HCT116 (cell line): Measurements from ENCODE around the gene NDUFS2.

Experiments
- EGR1 ChIP-seq: IDR thresholded peaks from 2 replicates; pipeline ENCODE4 v1.6.1; 2012; ENCODE audit warnings: low read depth
- EZH2 ChIP-seq: fragments of 200-600 bp; sonication (generic); IDR thresholded peaks from 2 replicates; pipeline ENCODE4 v1.6.1; 2017; ENCODE audit warnings: antibody characterized with exemption, mixed run types
- EZH2phosphoT487 ChIP-seq: fragments of 200-600 bp; IDR thresholded peaks from 2 replicates; pipeline ENCODE4 v1.6.1; 2018; ENCODE audit warnings: antibody characterized with exemption, borderline replicate concordance
- FOSL1 ChIP-seq: IDR thresholded peaks from 2 replicates; pipeline ENCODE4 v1.6.1; 2012; ENCODE audit warnings: low read depth
- POLR2A ChIP-seq: IDR thresholded peaks from 2 replicates; pipeline ENCODE4 v1.7.0; 2011; ENCODE audit warnings: borderline replicate concordance; ENCODE audit not compliant: insufficient read depth, insufficient read length; ENCODE audit errors: extremely low read depth
- SP1 ChIP-seq: IDR thresholded peaks from 2 replicates; pipeline ENCODE4 v1.6.1; 2012; ENCODE audit warnings: low read depth
- ZNF274 ChIP-seq: fragments of 200-500 bp; sonication (Bioruptor generic); IDR thresholded peaks from 2 replicates; pipeline ENCODE4 v1.6.1; 2014; ENCODE audit warnings: mild to moderate bottlenecking, low read depth, low read length, inconsistent platforms
- TF ChIP-seq, protein P1 (sequence below), 3 experiments: fragments of 200-600 bp in 1 of 3; sonication (generic) in 1 of 3; IDR thresholded peaks in 2 of 3; conservative IDR thresholded peaks in 1 of 3; 2 replicates each; pipeline ENCODE4 v1.5.1; 2012 to 2017; ENCODE audit warnings: low read depth in 2 of 3, low read length in 2 of 3, antibody characterized with exemption in 1 of 3, borderline replicate concordance in 1 of 3, control low read depth in 1 of 3, mild to moderate bottlenecking in 1 of 3, mixed read lengths in 1 of 3, mixed run types in 1 of 3, moderate library complexity in 1 of 3; ENCODE audit not compliant: insufficient read depth in 1 of 3

DNA sequence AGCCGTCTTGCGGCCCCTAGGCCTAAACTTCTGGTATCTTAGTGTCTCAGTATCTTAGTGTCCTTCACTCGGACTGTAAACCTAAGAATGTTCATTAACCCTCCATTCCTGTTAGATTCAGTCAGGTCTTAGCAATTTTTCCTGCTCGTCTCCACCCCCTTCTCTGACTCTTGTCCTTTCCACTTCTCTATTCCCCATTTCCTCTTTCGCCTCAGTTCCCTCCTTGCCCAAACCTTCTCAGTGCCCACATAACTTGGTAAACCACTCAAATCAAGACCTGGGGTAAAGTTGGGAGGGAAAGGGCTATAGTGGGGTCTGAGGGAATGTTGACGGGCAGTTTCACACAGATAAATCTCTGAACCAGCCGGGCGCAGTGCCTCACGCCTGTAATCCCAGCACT lies 12.2 kb downstream of the NDUFS2 start:
- TF ChIP-seq SP1 (no peak), ZNF274 (no peak), EZH2phosphoT487 (no peak), POLR2A (no peak), EGR1 (no peak), FOSL1 (no peak), EZH2 (no peak)
- TF ChIP-seq, protein P1, sequence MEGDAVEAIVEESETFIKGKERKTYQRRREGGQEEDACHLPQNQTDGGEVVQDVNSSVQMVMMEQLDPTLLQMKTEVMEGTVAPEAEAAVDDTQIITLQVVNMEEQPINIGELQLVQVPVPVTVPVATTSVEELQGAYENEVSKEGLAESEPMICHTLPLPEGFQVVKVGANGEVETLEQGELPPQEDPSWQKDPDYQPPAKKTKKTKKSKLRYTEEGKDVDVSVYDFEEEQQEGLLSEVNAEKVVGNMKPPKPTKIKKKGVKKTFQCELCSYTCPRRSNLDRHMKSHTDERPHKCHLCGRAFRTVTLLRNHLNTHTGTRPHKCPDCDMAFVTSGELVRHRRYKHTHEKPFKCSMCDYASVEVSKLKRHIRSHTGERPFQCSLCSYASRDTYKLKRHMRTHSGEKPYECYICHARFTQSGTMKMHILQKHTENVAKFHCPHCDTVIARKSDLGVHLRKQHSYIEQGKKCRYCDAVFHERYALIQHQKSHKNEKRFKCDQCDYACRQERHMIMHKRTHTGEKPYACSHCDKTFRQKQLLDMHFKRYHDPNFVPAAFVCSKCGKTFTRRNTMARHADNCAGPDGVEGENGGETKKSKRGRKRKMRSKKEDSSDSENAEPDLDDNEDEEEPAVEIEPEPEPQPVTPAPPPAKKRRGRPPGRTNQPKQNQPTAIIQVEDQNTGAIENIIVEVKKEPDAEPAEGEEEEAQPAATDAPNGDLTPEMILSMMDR (IDR thresholded peaks at IDR 0.05 in 2 of 3, conservative IDR thresholded peaks at IDR 0.05 in 1 of 3; ENCODE audit: borderline replicate concordance in 1 of 3, insufficient read depth in 1 of 3, low read depth in 2 of 3, low read length in 2 of 3), result no peak
